ENCODE data around the gene MAPK9. TPM values are rescaled to one million over a fixed set of nuclear protein-coding genes. Genes with fewer than 3 reads are reported as not detected.

The MAPK9 gene
- total RNA-seq, 2 experiments from 2014 or later: 21.2 to 21.7 TPM

GRCh38 chr5:180333661-180334060 lies 41.8 kb upstream of the MAPK9 start:
- no peak overlapping the region for H3K27ac Mint-ChIP-seq
- intact Hi-C loops (cut with DNase I, micrococcal nuclease): no loop called here
- ChIA-PET CTCF (no interaction called here), POLR2A (no interaction called here)
- Histone ChIP-seq H3K27ac (ENCODE audit: low read depth in 1 of 2, low read length in 2 of 2) (no peak overlapping the region), H3K4me3 (ENCODE audit: low read length) (no peak overlapping the region), H3K4me1 (ENCODE audit: insufficient read depth, low read length) (peaks cover 3% of the 10 kb centered on the region), H3K9me3 (ENCODE audit: control insufficient read depth in 1 of 2, insufficient read depth in 1 of 2, low read length in 2 of 2) (peaks cover 0 to 3% of the 10 kb centered on the region in 2 experiments), H3K36me3 (ENCODE audit: insufficient read depth, low read length) (no peaks in the 10 kb centered on the region), H3K27me3 (ENCODE audit: control insufficient read depth in 1 of 2, insufficient read depth in 2 of 2, low read length in 2 of 2) (peaks cover 5 to 7% of the 10 kb centered on the region in 2 experiments)
- TF ChIP-seq CTCF (IDR thresholded peaks at IDR 0.05): no peak
- no peak overlapping the region for H3K4me3 Mint-ChIP-seq
- H3K27me3 Mint-ChIP-seq: peaks cover 28% of the 10 kb centered on the region
- no peaks in the 10 kb centered on the region for H3K4me1 Mint-ChIP-seq (ENCODE audit: low read depth)
- ATAC-seq (ENCODE audit: poor library complexity) (no peak), DNase-seq (no peak)
- no peaks in the 10 kb centered on the region for H3K36me3 Mint-ChIP-seq (ENCODE audit: low read depth)
- no peaks in the 10 kb centered on the region for H3K9me3 Mint-ChIP-seq

- Histone ChIP-seq H3K27me3 (ENCODE audit: control insufficient read depth in 1 of 2, insufficient read depth in 2 of 2, low read length in 2 of 2) (peaks cover 5 to 6% of the 10 kb centered on the region in 2 experiments), H3K4me3 (ENCODE audit: low read length) (no peak overlapping the region), H3K36me3 (ENCODE audit: insufficient read depth, low read length) (no peaks in the 10 kb centered on the region), H3K27ac (ENCODE audit: low read depth in 1 of 2, low read length in 2 of 2) (no peak overlapping the region), H3K9me3 (ENCODE audit: control insufficient read depth in 1 of 2, insufficient read depth in 1 of 2, low read length in 2 of 2) (peaks cover 0 to 3% of the 10 kb centered on the region in 2 experiments), H3K4me1 (ENCODE audit: insufficient read depth, low read length) (peaks cover 7% of the 10 kb centered on the region)
- no peak for TF ChIP-seq CTCF (IDR thresholded peaks at IDR 0.05)
- POLR2A ChIA-PET: interaction anchor here (0.6 kb wide), 1 partner anchor 784 kb away, joined by 3 read pairs; no protein-coding TSS in a partner anchor
- Mint-ChIP-seq H3K9me3 (no peaks in the 10 kb centered on the region), H3K27ac (no peak overlapping the region), H3K36me3 (ENCODE audit: low read depth) (no peaks in the 10 kb centered on the region), H3K27me3 (peaks cover 28% of the 10 kb centered on the region), H3K4me1 (ENCODE audit: low read depth) (no peaks in the 10 kb centered on the region), H3K4me3 (no peak overlapping the region)
- no peak for ATAC-seq (ENCODE audit: poor library complexity)
- DNase-seq: no peak
- CTCF ChIA-PET: no interaction called here
- intact Hi-C loops (cut with DNase I, micrococcal nuclease): no loop called here
Measured at GRCh38 chr5:180332861-180333260, 41.0 kb upstream of the MAPK9 start.

GRCh38 chr5:180332051-180332517 lies 40.2 kb upstream of the MAPK9 start:
- DNase-seq (no peak), ATAC-seq (ENCODE audit: poor library complexity) (no peak)
- Histone ChIP-seq H3K4me1 (ENCODE audit: insufficient read depth, low read length) (peaks cover 7% of the 10 kb centered on the region), H3K27ac (ENCODE audit: low read depth in 1 of 2, low read length in 2 of 2) (no peak overlapping the region), H3K27me3 (ENCODE audit: control insufficient read depth in 1 of 2, insufficient read depth in 2 of 2, low read length in 2 of 2) (peaks cover 5 to 6% of the 10 kb centered on the region in 2 experiments), H3K9me3 (ENCODE audit: control insufficient read depth in 1 of 2, insufficient read depth in 1 of 2, low read length in 2 of 2) (peaks cover 0 to 3% of the 10 kb centered on the region in 2 experiments), H3K36me3 (ENCODE audit: insufficient read depth, low read length) (no peaks in the 10 kb centered on the region), H3K4me3 (ENCODE audit: low read length) (no peak overlapping the region)
- Mint-ChIP-seq H3K27me3 (peaks cover 28% of the 10 kb centered on the region), H3K4me3 (no peak overlapping the region), H3K36me3 (ENCODE audit: low read depth) (no peaks in the 10 kb centered on the region), H3K9me3 (no peaks in the 10 kb centered on the region), H3K4me1 (ENCODE audit: low read depth) (no peaks in the 10 kb centered on the region), H3K27ac (no peak overlapping the region)
- CTCF ChIA-PET: no interaction called here
- no peak for TF ChIP-seq CTCF (IDR thresholded peaks at IDR 0.05)
- POLR2A ChIA-PET: interaction anchor here (0.6 kb wide), 1 partner anchor 784 kb away, joined by 3 read pairs; no protein-coding TSS in a partner anchor
- intact Hi-C loops (cut with DNase I, micrococcal nuclease): no loop called here

Data from CD4-positive, alpha-beta T cell (primary cell).